Neural progenitor cell (in vitro differentiated cells): ENCODE measurements around the gene TLCD1.

Source experiments
- CTCF ChIP-seq: fragments of 200-600 bp; sonication (generic); IDR thresholded peaks from 2 replicates; pipeline ENCODE4 v1.5.1; 2017; ENCODE audit warnings: antibody characterized with exemption, mild to moderate bottlenecking
- EZH2phosphoT487 ChIP-seq: fragments of 200-600 bp; sonication (generic); IDR thresholded peaks from 2 replicates; pipeline ENCODE4 v1.6.1; 2017; ENCODE audit warnings: antibody characterized with exemption

GRCh38 chr17:28700278-28700677 lies 25.8 kb downstream of the TLCD1 start:
- TF ChIP-seq CTCF (no peak), EZH2phosphoT487 (no peak)
